GM18907 (cell line): ENCODE results near the gene LRRC17.
"Not testable (repeated sequence)": the region's sequence is repeated elsewhere in the genome, so short reads cannot be mapped to it uniquely, and the experiment has no call there.

Source experiments
- ATAC-seq: cut with Tn5 transposase; IDR thresholded peaks from one replicate; pipeline ENCODE4 v1.9.1; 2021; ENCODE audit warnings: mild to moderate bottlenecking, moderate library complexity; ENCODE audit not compliant: unreplicated experiment

LRRC17 gene

DNA sequence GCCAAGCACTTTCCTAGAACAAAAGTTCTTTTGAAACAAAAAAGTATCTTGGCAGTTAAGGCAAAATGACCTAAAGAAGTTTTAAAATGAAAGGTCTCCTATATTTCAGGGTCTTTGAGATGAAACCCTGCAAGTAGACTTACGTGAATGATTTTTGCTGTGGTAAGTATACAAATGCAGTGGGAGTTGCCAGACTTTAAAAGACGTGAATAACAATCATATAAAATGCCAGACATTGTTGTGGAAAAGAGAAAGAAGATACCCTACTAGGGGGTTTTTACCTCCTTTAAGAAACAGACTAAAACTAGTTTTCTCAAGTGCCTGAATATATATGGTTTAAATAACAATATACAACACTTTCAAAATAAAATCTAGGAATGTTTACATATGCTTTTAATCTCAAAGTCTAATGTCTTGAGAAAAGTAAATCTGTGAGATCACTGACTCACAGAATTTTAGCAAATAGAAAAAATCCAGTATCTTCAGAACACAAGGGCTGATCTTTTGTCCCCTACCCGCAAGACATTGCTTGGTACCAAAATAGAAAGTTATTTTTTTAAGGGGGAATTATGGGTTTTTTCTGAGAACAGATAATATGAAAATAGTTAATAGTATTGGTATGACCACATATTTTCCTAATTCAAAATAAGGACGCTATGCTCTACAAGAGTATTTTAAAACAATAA is 29.5 kb downstream of the LRRC17 start:
- no peak for ATAC-seq

- ATAC-seq = no peak
These were observed 30.1 kb downstream of the LRRC17 start for GRCh38 chr7:102942868-102943267.

- ATAC-seq = no peak
These were observed 30.8 kb downstream of the LRRC17 start for GRCh38 chr7:102943423-102944169.

DNA sequence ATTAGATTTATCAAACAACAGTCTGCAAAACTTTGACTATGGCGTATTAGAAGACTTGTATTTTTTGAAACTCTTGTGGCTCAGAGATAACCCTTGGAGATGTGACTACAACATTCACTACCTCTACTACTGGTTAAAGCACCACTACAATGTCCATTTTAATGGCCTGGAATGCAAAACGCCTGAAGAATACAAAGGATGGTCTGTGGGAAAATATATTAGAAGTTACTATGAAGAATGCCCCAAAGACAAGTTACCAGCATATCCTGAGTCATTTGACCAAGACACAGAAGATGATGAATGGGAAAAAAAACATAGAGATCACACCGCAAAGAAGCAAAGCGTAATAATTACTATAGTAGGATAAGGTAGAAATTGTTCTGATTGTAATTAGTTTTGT is 31.4 kb downstream of the LRRC17 start:
- no peak for ATAC-seq

GRCh38 chr7:102951839-102952238 is 39.0 kb downstream of the LRRC17 start:
- ATAC-seq = no peak

GRCh38 chr7:102953406-102953805 is 40.6 kb downstream of the LRRC17 start:
- no peak for ATAC-seq

DNA sequence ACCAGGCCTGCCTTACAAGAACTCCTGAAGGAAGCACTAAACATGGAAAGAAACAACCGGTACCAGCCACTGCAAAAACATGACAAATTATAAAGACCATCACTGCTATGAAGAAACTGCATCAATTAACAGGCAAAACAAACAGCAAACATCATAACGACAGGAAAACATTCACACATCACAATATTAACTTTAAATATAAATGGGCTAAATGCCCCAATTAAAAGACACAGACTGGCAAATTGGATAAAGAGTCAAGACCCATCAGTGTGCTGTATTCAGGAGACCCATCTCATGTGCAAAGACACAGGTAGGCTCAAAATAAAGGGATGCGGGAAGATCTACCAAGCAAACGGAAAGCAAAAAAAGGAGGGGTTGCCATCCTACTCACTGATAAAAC is 41.6 kb downstream of the LRRC17 start:
- ATAC-seq = not testable (repeated sequence)

GRCh38 chr7:102958004-102958403 is 45.2 kb downstream of the LRRC17 start:
- ATAC-seq = not testable (repeated sequence)

- ATAC-seq = not testable (repeated sequence)
These were observed 49.2 kb downstream of the LRRC17 start for GRCh38 chr7:102961993-102962392.

DNA sequence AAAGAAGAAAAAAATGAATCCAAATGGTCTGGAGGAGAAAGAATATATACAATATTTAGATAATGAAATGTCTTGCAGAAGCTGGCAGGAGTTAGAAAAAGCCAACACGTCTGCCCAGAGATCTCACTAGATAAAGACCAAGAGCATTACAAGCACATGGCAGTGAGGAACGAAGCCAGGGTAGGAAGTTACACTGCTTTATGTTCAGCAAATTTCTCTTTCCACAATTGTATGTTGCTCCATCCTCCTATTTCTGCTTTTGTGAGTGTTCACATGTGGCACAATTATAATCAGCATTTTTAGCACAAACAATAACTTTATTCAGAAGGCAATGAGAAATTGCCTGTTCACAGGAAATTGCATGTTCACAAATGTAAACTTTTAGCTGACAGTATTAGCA is 53.7 kb downstream of the LRRC17 start:
- ATAC-seq = no peak

GRCh38 chr7:102967798-102968197 is 55.0 kb downstream of the LRRC17 start:
- ATAC-seq = no peak

DNA sequence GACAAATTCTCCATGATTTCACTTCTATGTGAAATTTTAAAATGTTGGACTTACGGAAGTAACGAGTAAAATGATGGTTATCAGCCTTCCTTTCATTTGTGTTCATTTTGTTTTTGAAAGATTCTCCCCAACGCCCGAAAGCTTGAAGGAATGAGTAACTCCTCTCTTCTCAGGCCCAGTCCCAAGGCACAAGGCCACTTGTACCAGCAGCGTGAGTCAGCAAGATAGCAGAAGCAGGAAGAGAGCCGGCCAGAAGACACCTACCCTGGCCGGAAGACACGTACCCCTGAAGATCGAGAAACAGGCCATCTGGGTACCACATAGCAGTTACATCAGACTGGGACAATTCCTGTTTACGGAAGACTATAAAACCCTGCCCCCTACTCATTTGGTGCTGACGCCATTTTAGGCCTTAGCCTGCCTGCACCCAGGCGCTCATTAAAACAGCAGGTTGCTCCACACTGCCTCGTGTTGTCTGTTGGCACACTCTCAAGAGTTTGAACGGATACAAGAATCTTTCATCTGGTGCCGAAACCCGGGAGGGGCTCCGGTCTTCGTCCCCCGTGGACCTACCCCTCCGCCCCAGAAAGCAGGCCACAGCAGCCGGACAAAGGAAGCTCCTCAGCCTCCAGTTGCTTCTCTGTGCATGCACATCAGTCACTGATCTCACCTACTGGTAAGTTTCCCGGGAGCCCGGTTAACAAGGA is 60.4 kb downstream of the LRRC17 start:
- ATAC-seq = no peak

DNA sequence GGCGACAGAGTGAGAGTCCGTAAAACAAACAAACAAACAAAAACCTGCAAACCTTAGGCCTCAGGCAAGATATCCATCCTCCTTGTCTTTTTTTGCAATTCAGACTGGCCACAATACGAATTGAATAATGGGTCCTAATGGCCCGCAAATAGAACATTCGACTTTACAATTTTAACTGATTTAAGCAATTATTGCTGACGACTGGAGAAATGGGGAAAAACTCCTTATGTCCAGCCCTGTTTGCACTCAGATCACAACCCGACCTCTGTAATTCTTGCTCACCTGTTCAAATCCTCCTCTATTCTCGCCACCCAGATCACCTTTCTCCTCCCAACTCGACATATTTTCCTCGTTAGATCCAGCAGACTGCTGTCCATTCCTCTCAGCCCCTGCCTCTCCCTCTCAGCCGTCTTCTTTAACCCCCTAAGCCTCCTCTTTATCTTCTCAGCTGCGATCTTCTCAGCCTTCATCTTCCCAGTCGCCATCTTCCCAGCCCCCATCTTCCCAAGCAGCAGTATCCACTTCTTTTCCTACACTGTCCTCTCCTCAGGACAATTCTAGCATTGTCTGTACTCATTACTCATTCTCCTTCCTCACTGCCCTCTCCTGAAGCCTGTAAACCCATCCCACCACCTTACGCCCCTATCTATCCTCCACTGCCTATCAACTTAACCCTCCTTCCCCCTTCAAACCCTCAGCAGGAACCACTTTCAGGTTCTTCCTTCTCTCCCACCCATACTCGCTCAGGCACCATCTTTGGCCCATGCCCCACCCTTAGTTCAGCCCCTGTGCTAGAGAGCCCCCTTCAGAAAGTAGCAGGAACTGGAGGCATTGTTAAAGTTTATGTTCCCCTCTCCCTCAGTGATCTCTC is 61.8 kb downstream of the LRRC17 start:
- no peak for ATAC-seq

DNA sequence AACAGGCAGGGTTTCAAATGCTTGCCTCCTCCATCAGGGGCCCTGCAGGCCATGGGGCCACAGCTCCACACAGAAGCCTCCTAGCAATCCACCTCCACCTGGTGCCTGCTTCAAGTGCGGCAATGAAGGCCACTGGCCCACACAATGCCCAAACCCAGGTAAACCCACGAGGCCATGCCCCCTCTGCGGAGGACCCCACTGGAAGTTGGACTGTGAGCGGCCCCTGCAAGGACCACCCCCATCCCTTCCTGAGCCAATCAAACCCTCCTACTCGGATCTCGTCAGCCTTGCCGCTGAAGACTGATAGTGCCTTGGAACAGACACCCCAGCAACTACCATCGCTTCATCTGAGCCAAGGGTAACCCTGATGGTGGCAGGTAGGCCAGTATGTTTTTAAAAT is 63.1 kb downstream of the LRRC17 start:
- ATAC-seq = no peak

DNA sequence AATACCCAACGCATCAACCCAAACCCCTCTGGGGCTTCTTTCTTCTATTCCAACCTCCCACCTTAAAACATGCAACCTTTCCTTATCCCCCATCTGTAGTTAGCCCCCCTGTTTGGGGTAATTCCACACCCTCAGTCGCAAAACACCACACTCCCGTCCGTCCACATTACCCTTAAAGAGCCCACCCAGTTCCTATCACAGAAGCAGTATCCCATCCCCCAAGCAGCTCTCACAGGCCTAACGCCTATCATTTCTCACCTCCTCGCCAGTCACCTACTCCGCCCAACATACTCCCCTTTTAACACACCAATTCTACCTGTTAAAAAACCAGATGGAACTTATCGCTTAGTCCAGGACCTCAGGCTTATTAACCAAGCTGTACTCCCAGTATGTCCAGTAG is 63.7 kb downstream of the LRRC17 start:
- ATAC-seq = no peak

GRCh38 chr7:102977586-102977985 is 64.8 kb downstream of the LRRC17 start:
- ATAC-seq = not testable (repeated sequence)

DNA sequence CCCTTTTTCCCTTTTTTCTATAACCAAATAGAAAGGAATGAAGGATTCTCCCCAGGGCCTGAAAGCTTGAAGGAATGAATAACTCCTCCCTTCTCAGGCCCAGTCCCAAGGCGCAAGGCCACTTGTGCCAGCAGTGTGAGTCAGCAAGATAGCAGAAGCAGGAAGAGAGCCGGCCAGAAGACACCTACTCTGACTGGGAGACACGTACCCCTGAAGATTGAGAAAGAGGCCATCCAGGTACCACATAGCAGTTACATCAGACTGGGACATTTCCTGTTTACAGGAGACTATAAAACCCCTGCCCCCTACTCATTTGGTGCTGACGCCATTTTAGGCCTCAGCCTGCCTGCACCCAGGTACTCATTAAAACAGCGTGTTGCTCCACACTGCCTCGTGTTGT is 65.5 kb downstream of the LRRC17 start:
- no peak for ATAC-seq

DNA sequence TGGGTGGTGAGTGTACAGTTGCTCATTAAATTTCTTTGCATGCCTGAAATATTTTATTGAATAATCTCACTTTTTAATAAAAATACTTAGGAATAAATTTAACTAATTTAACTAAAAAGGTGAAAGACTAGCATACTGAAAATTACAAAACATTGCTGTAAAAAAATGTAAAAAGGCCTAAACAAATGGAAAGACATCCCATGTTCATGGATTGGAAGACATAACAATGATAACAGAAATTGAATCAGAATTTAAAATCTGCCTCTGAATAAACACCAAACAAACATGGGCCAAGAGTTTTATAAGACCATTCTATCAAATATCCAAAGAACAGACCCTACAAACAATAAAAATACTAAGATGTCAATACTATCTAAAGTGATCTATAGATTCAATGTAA is 66.9 kb downstream of the LRRC17 start:
- ATAC-seq = no peak

GRCh38 chr7:102981451-102981850 is 68.7 kb downstream of the LRRC17 start:
- ATAC-seq = no peak

- ATAC-seq = no peak
These were observed 69.4 kb downstream of the LRRC17 start for GRCh38 chr7:102982235-102982634.

DNA sequence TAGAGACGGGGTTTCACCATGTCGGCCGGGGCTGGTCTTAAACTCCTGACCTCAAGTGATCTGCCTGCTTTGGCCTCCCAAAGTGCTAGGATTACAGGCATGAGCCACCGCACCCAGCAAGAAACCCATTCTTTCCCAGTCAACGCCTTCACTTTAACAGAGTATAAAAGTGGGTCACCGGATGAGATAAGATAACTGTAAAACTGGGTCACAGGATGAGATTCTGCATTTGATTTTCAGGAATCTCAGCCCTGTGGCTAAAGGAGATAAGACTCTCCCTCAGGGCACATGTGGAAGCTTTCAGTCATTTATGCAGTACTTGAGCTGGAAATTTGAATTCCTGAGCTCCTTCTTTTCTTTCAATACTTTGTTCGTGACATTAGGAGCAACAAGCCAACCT is 70.8 kb downstream of the LRRC17 start:
- ATAC-seq = no peak
